Naive thymus-derived CD4-positive, alpha-beta T cell (primary cell): Measurements from ENCODE around the gene CTAG2. TPM values are rescaled to one million over a fixed set of nuclear protein-coding genes. Genes with fewer than 3 reads are reported as not detected.
"Not testable (repeated sequence)": the region's sequence is repeated elsewhere in the genome, so short reads cannot be mapped to it uniquely, and the experiment has no call there.

Source experiments
- ATAC-seq: fragments of 150-1000 bp; cut with Tn5 transposase; 2 replicates; pipeline ENCODE4 v1.10.0; 2021; ENCODE audit warnings: mild to moderate bottlenecking, moderate library complexity
- CTCF ChIA-PET: fragments of 350-600 bp; sonication (Branson Sonifier 250); formaldehyde crosslinking; loops from one replicate; lab custom pipeline; 2021; ENCODE audit warnings: antibody characterized with exemption; lab: Charles Lee
- POLR2A ChIA-PET: fragments of 350-600 bp; sonication (Branson Sonifier 250); formaldehyde crosslinking; loops from one replicate; lab custom pipeline; 2021; ENCODE audit warnings: antibody characterized with exemption, inconsistent platforms; lab: Charles Lee
- DNase-seq, 9 donors: peaks; one replicate each; pipeline versions ENCODE4 v3.0.0 to v3.0.0-alpha.2; 2020 to 2022; ENCODE audit warnings: mixed read lengths in 1 of 9
- H3K27ac ChIP-seq: one replicate; pipeline ENCODE4 v1.7.0; 2013; ENCODE audit warnings: mild to moderate bottlenecking, low read depth, low read length, moderate library complexity
- H3K27me3 ChIP-seq, 2 donors: one replicate each; pipeline ENCODE4 v1.7.0; 2013; ENCODE audit warnings: low read length in 2 of 2, mild to moderate bottlenecking in 2 of 2, moderate library complexity in 2 of 2; ENCODE audit not compliant: control insufficient read depth in 2 of 2, insufficient read depth in 2 of 2
- H3K36me3 ChIP-seq, 3 experiments: 1 replicate in 2 of 3; 2 replicates in 1 of 3; pipeline ENCODE4 v1.7.0; 2013; ENCODE audit warnings: low read length in 3 of 3, mild to moderate bottlenecking in 3 of 3, moderate library complexity in 1 of 3; ENCODE audit not compliant: insufficient read depth in 3 of 3, control insufficient read depth in 2 of 3
- H3K4me1 ChIP-seq, 2 donors: one replicate each; pipeline ENCODE4 v1.7.0; 2013; ENCODE audit warnings: low read length in 2 of 2, mild to moderate bottlenecking in 2 of 2, moderate library complexity in 1 of 2; ENCODE audit not compliant: control insufficient read depth in 2 of 2, insufficient read depth in 2 of 2
- H3K4me3 ChIP-seq: 2 replicates; pipeline ENCODE4 v1.7.0; 2013; ENCODE audit warnings: mild to moderate bottlenecking, low read length
- H3K9me3 ChIP-seq, 3 experiments: 1 replicate in 2 of 3; 2 replicates in 1 of 3; pipeline ENCODE4 v1.7.0; 2013; ENCODE audit warnings: low read length in 3 of 3; ENCODE audit not compliant: control insufficient read depth in 2 of 3
- H3K27ac Mint-ChIP-seq, 9 donors: one replicate each; pipeline ENCODE4 v1.8.0; 2020 to 2022; ENCODE audit warnings: mixed read lengths in 9 of 9, mild to moderate bottlenecking in 8 of 9, moderate library complexity in 5 of 9, inconsistent platforms in 2 of 9
- H3K27me3 Mint-ChIP-seq, 5 donors: one replicate each; pipeline ENCODE4 v1.8.0; 2021 to 2022; ENCODE audit warnings: mixed read lengths in 5 of 5, mild to moderate bottlenecking in 1 of 5
- H3K36me3 Mint-ChIP-seq, 5 donors: one replicate each; pipeline ENCODE4 v1.8.0; 2020 to 2022; ENCODE audit warnings: mixed read lengths in 5 of 5, mild to moderate bottlenecking in 3 of 5, inconsistent platforms in 1 of 5
- H3K4me1 Mint-ChIP-seq, 7 donors: one replicate each; pipeline ENCODE4 v1.8.0; 2020 to 2022; ENCODE audit warnings: mixed read lengths in 7 of 7, mild to moderate bottlenecking in 3 of 7, inconsistent platforms in 1 of 7
- H3K4me3 Mint-ChIP-seq, 10 donors: one replicate each; pipeline ENCODE4 v1.8.0; 2020 to 2022; ENCODE audit warnings: mild to moderate bottlenecking in 10 of 10, mixed read lengths in 10 of 10, moderate library complexity in 6 of 10, inconsistent platforms in 2 of 10
- H3K9me3 Mint-ChIP-seq, 11 donors: one replicate each; pipeline ENCODE4 v1.8.0; 2020 to 2022; ENCODE audit warnings: mixed read lengths in 11 of 11, mild to moderate bottlenecking in 4 of 11, inconsistent platforms in 1 of 11, moderate library complexity in 1 of 11
- intact Hi-C, 2 donors: fragments of 100-400 bp; cut with micrococcal nuclease; formaldehyde crosslinking; loops; one replicate each; pipeline ENCODE4 v1.15.1; 2023
- polyA plus RNA-seq, 2 donors: library from polyadenylated mRNA; unstranded; fragments of 300-500 nt; fragmentation: Illumina TruSeq; gene quantifications; one replicate each; pipeline ENCODE4 v1.2.3, GENCODE V29; 2021
- total RNA-seq, 6 experiments: library from RNA in 5 of 6; stranded (reverse) in 5 of 6; gene quantifications; 1 replicate in 5 of 6; 2 replicates in 1 of 6; pipeline ENCODE4 v1.2.3 and lab custom pipeline; 2021 to 2026

The CTAG2 gene
- total RNA-seq (not detected), polyA plus RNA-seq (not detected), total RNA-seq (lab: John Stamatoyannopoulos, UW) (not detected)

GRCh38 chrX:154653413-154653812 is at the start of gene CTAG2:
Gene CTAG2, minus strand, starts transcription at chrX:154653579. Its CDS starts 64 bp downstream, at chrX:154653515.
- CTCF ChIA-PET, H3K36me3 ChIP-seq, H3K27ac Mint-ChIP-seq, H3K4me3 ChIP-seq, H3K9me3 Mint-ChIP-seq, DNase-seq, H3K27me3 Mint-ChIP-seq, intact Hi-C loops, ATAC-seq, POLR2A ChIA-PET, H3K36me3 Mint-ChIP-seq, H3K4me3 Mint-ChIP-seq, H3K27me3 ChIP-seq, H3K4me1 ChIP-seq, H3K9me3 ChIP-seq, H3K4me1 Mint-ChIP-seq, H3K27ac ChIP-seq: not testable (repeated sequence)

DNA sequence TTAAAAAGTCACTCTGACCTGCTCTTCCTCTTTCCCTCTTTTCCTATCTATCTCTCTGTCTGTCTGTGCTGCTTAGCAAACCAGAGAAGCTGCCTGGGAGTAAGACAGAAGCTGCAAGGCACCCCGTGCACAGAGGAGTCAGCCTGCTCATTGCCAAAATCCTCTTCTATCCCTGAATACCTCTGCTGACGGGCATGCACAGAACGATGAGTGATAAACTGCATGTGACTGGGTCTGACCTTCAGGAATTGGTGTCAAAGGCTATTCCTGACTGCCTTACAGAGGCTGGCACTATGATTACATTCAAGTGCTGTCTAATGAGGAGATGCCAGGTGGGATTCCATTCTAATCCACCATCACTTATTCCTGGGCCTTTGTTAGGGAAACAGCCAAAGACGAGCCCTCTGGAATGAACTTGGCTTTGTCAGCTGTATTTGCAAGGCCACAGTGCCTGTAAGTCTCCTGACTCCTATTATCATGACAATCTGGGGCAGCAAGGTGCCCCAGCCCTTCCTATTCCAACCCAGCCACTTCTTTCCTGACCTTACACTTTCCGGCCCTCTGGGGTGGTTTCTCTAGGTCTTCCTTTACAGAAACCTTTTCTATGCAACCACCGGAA is 45.4 kb upstream of the CTAG2 start:
- CTCF ChIA-PET: no interaction called here
- intact Hi-C loops: no loop called here
- no peaks in the 10 kb centered on the region for H3K27me3 Mint-ChIP-seq
- peaks cover 3 to 30% (median 6%) of the 10 kb centered on the region in 5 donors for H3K36me3 Mint-ChIP-seq
- H3K27me3 ChIP-seq: no peaks in the 10 kb centered on the region
- no peak for DNase-seq
- H3K36me3 ChIP-seq: peaks cover 0 to 8% (median 4%) of the 10 kb centered on the region in 3 experiments
- POLR2A ChIA-PET: no interaction called here
- ATAC-seq: no peak
- H3K27ac Mint-ChIP-seq: peak overlapping the region in 1 of 9 donors; percentile 8
- H3K9me3 ChIP-seq: no peaks in the 10 kb centered on the region
- no peak overlapping the region for H3K4me3 ChIP-seq
- no peaks in the 10 kb centered on the region for H3K4me1 ChIP-seq
- no peak overlapping the region for H3K4me3 Mint-ChIP-seq
- H3K4me1 Mint-ChIP-seq: peaks cover 0 to 6% (median 0%) of the 10 kb centered on the region in 7 donors
- no peaks in the 10 kb centered on the region for H3K9me3 Mint-ChIP-seq
- no peak overlapping the region for H3K27ac ChIP-seq

DNA sequence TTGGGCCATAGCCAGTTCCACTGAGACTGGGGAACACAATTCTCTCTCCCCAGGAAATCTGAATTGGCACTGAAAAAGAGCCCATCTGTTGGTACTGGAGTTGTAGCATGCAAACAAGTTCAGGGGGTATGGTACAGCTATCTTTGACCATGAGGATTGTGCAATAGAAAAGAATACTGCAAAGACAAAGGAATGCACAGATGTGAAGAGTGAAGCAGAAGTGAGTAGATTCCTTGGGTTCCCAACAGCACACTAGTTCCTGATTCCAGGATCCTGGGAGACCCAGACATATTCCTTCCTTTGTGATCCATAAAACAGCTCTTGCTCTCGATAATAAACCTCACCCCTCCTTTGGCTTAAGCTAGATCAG is 43.3 kb upstream of the CTAG2 start:
- H3K4me3 Mint-ChIP-seq: no peak overlapping the region
- ATAC-seq: no peak
- no peak for DNase-seq
- Histone ChIP-seq H3K36me3 (peaks cover 0 to 8% (median 4%) of the 10 kb centered on the region in 3 experiments), H3K27me3 (no peaks in the 10 kb centered on the region), H3K4me1 (no peaks in the 10 kb centered on the region), H3K9me3 (no peaks in the 10 kb centered on the region), H3K27ac (no peak overlapping the region), H3K4me3 (no peak overlapping the region)
- ChIA-PET POLR2A (no interaction called here), CTCF (no interaction called here)
- H3K4me1 Mint-ChIP-seq: peaks cover 0 to 12% (median 9%) of the 10 kb centered on the region in 7 donors
- peaks cover 3 to 32% (median 6%) of the 10 kb centered on the region in 5 donors for H3K36me3 Mint-ChIP-seq
- no peaks in the 10 kb centered on the region for H3K9me3 Mint-ChIP-seq
- intact Hi-C loops: no loop called here
- H3K27me3 Mint-ChIP-seq: no peaks in the 10 kb centered on the region
- H3K27ac Mint-ChIP-seq: no peak overlapping the region

- POLR2A ChIA-PET: no interaction called here
- Mint-ChIP-seq H3K36me3 (peaks cover 3 to 35% (median 6%) of the 10 kb centered on the region in 5 donors), H3K4me3 (no peak overlapping the region), H3K27ac (peak overlapping the region in 2 of 9 donors; percentile 14 to 42), H3K4me1 (peaks cover 0 to 12% (median 9%) of the 10 kb centered on the region in 7 donors), H3K9me3 (no peaks in the 10 kb centered on the region), H3K27me3 (no peaks in the 10 kb centered on the region)
- intact Hi-C loops: no loop called here
- DNase-seq (no peak), ATAC-seq (no peak)
- Histone ChIP-seq H3K27ac (no peak overlapping the region), H3K9me3 (no peaks in the 10 kb centered on the region), H3K27me3 (no peaks in the 10 kb centered on the region), H3K4me3 (no peak overlapping the region), H3K36me3 (peaks cover 0 to 8% (median 4%) of the 10 kb centered on the region in 3 experiments), H3K4me1 (no peaks in the 10 kb centered on the region)
- CTCF ChIA-PET: no interaction called here
Measured at GRCh38 chrX:154695911-154696675, 42.7 kb upstream of the CTAG2 start.

DNA sequence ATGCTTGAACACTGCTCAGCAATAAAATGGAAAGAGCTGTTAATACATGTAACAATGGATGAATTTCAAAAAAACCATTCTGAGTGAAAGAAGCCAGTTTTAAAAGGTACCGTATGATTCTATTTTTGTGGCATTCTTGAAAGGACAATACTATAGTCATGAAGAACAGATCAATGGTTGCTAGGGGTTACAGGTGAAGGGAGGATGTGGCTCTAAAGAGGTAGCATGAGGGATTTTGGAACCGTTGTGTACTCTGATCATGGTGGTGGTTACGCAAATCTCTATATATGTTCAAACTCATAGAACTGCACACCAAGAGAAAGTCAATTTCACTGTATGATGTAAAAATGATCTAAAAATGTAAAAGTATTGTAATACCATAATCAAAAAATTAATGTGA is 40.0 kb upstream of the CTAG2 start:
- Histone ChIP-seq H3K4me1 (no peaks in the 10 kb centered on the region), H3K9me3 (no peaks in the 10 kb centered on the region), H3K27me3 (no peaks in the 10 kb centered on the region), H3K4me3 (no peak overlapping the region), H3K36me3 (peaks cover 0 to 1% (median 0%) of the 10 kb centered on the region in 3 experiments), H3K27ac (no peak overlapping the region)
- ChIA-PET POLR2A (interaction anchor here (0.9 kb wide), 1 partner anchor 141 kb away, joined by 3 read pairs; the partner anchor contains the start of gene SMIM9), CTCF (no interaction called here)
- intact Hi-C loops: no loop called here
- Mint-ChIP-seq H3K9me3 (no peaks in the 10 kb centered on the region), H3K4me1 (peaks cover 0 to 12% (median 9%) of the 10 kb centered on the region in 7 donors), H3K27me3 (no peaks in the 10 kb centered on the region), H3K36me3 (peaks cover 0 to 40% (median 3%) of the 10 kb centered on the region in 5 donors), H3K27ac (peak overlapping the region in 4 of 9 donors; percentile 46 to 87 (median 74)), H3K4me3 (peak overlapping the region in 5 of 10 donors; percentile 3 to 67 (median 41))
- peak in 7 of 9 donors; percentile 31 to 76 (median 61) for DNase-seq
- ATAC-seq: peak; percentile 87

DNA sequence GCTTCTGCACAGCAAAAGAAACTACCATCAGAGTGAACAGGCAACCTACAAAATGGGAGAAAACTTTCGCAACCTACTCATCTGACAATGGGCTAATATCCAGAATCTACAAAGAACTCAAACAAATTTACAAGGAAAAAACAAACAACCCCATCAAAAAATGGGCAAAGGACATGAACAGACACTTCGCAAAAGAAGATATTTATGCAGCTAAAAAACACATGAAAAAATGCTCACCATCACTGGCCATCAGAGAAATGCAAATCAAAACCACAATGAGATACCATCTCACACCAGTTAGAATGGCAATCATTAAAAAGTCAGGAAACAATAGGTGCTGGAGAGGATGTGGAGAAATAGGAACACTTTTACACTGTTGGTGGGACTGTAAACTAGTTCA is 37.1 kb upstream of the CTAG2 start:
- intact Hi-C loops, H3K4me3 ChIP-seq, H3K27me3 Mint-ChIP-seq, H3K9me3 Mint-ChIP-seq, H3K36me3 ChIP-seq, H3K4me3 Mint-ChIP-seq, DNase-seq, H3K27ac ChIP-seq, CTCF ChIA-PET, H3K27me3 ChIP-seq, H3K9me3 ChIP-seq, ATAC-seq, POLR2A ChIA-PET, H3K27ac Mint-ChIP-seq, H3K4me1 ChIP-seq: not testable (repeated sequence)
- Mint-ChIP-seq H3K36me3 (peaks cover 0 to 28% (median 0%) of the 10 kb centered on the region in 5 donors), H3K4me1 (peaks cover 4 to 16% (median 9%) of the 10 kb centered on the region in 7 donors)
